A549 (cell line): ENCODE measurements around the gene ODF4. TPM values are rescaled to one million over a fixed set of nuclear protein-coding genes. Genes with fewer than 3 reads are reported as not detected.

Experiments used
- ATAC-seq, 2 experiments: fragments of 200-7000 bp in 1 of 2; fragments of >200 bp in 1 of 2; cut with Nextera tagmentation in 1 of 2; cut with Tn5 transposase in 1 of 2; 3 replicates each; pipeline versions ENCODE4 v1.8.0 to v1.9.1; 2018 to 2020; ENCODE audit warnings: mild to moderate bottlenecking in 1 of 2, moderate library complexity in 1 of 2
- CTCF ChIA-PET: fragments of 300-600 bp; sonication (Branson Sonifier 250); formaldehyde crosslinking; extraction: SDS; loops from one replicate; lab custom pipeline; 2021; ENCODE audit warnings: antibody characterized with exemption, inconsistent platforms; lab: Yijun Ruan, JAX
- POLR2A ChIA-PET: fragments of 350-600 bp; formaldehyde crosslinking; extraction: SDS; loops from one replicate; lab custom pipeline; 2021; ENCODE audit warnings: antibody characterized with exemption, inconsistent platforms; lab: Yijun Ruan, JAX
- DNase-seq, 2 experiments: peaks; one replicate each; pipeline versions ENCODE4 v3.0.0 to v3.0.0-alpha.2; 2011 to 2016; ENCODE audit warnings: low read depth in 1 of 2, low spot score in 1 of 2
- FAIRE-seq: peaks from 2 replicates; lab custom pipeline; 2011; peaks lifted over from hg19 to GRCh38; lab: Jason Lieb, UNC
- H3K27ac ChIP-seq, 2 experiments: fragments of >200 bp; sonication (Bioruptor Twin); formaldehyde crosslinking; 3 replicates each; pipeline ENCODE4 v1.5.1; 2016 to 2017
- H3K4me1 ChIP-seq: fragments of >200 bp; sonication (Bioruptor Twin); formaldehyde crosslinking; 3 replicates; pipeline ENCODE4 v1.6.1; 2016
- H3K4me2 ChIP-seq: fragments of >200 bp; sonication (Bioruptor Twin); formaldehyde crosslinking; 3 replicates; pipeline ENCODE4 v1.6.1; 2016
- H3K4me3 ChIP-seq: fragments of >200 bp; sonication (Bioruptor Twin); formaldehyde crosslinking; 3 replicates; pipeline ENCODE4 v1.5.1; 2016
- H3K9me3 ChIP-seq: fragments of >200 bp; sonication (Bioruptor Twin); formaldehyde crosslinking; 3 replicates; pipeline ENCODE4 v1.6.1; 2016
- CEBPB ChIP-seq, 2 experiments: fragments of >200 bp in 1 of 2; sonication (Bioruptor Twin) in 1 of 2; formaldehyde crosslinking in 1 of 2; IDR thresholded peaks; 2 replicates each; pipeline ENCODE4 v1.6.1; 2012 to 2016
- EP300 ChIP-seq, 2 experiments: fragments of >200 bp; sonication (Bioruptor Twin); formaldehyde crosslinking; IDR thresholded peaks; 2 replicates in 1 of 2; 3 replicates in 1 of 2; pipeline ENCODE4 v1.6.1; 2016 to 2017
- HEYL ChIP-seq: fragments of 250-450 bp; sonication (Bioruptor Pico); IDR thresholded peaks from 2 replicates; pipeline ENCODE4 v1.8.0; 2021; ENCODE audit warnings: mild to moderate bottlenecking, moderate library complexity
- HOXB13 ChIP-seq: fragments of 250-450 bp; sonication (Bioruptor Pico); IDR thresholded peaks from 2 replicates; pipeline ENCODE4 v1.5.0; 2020; ENCODE audit warnings: low read depth, mild to moderate bottlenecking, moderate library complexity
- KDM5A ChIP-seq: fragments of 200-600 bp; sonication (generic); IDR thresholded peaks from 2 replicates; pipeline ENCODE4 v1.6.1; 2016; ENCODE audit warnings: antibody characterized with exemption, mild to moderate bottlenecking
- MAFK ChIP-seq: fragments of 450-650 bp; IDR thresholded peaks from 2 replicates; pipeline ENCODE4 v1.6.1; 2014; ENCODE audit not compliant: partially characterized antibody
- MAZ ChIP-seq: fragments of 150-350 bp; IDR thresholded peaks from 2 replicates; pipeline ENCODE4 v1.6.1; 2014; ENCODE audit warnings: antibody characterized with exemption, low read depth, low read length, borderline replicate concordance
- NPAS2 ChIP-seq: fragments of 250-450 bp; sonication (Bioruptor Pico); IDR thresholded peaks from 2 replicates; pipeline ENCODE4 v1.8.0; 2022; ENCODE audit warnings: mild to moderate bottlenecking, moderate library complexity, borderline replicate concordance
- NR3C1 ChIP-seq: fragments of >200 bp; sonication (Bioruptor Twin); formaldehyde crosslinking; IDR thresholded peaks from 3 replicates; pipeline ENCODE4 v1.6.1; 2017
- PHF8 ChIP-seq: fragments of 200-600 bp; sonication (generic); IDR thresholded peaks from 2 replicates; pipeline ENCODE4 v1.6.1; 2016; ENCODE audit warnings: low read depth, mild to moderate bottlenecking, antibody characterized with exemption, moderate library complexity, borderline replicate concordance
- POLR2A ChIP-seq: IDR thresholded peaks from 2 replicates; pipeline ENCODE4 v1.6.1; 2012; ENCODE audit warnings: mild to moderate bottlenecking, low read length
- POLR2AphosphoS2 ChIP-seq: conservative IDR thresholded peaks from 2 replicates; pipeline ENCODE4 v1.6.1; 2012; ENCODE audit warnings: low read length, improper control_type of control experiment, inconsistent platforms
- RCOR1 ChIP-seq: fragments of 150-350 bp; IDR thresholded peaks from 2 replicates; pipeline ENCODE4 v1.6.1; 2014; ENCODE audit warnings: antibody characterized with exemption, low read length, low read depth
- RNF2 ChIP-seq: fragments of 200-600 bp; sonication (generic); IDR thresholded peaks from 2 replicates; pipeline ENCODE4 v1.6.1; 2016; ENCODE audit warnings: low read depth, mild to moderate bottlenecking, antibody characterized with exemption, moderate library complexity, borderline replicate concordance
- SREBF2 ChIP-seq: fragments of 450-650 bp; IDR thresholded peaks from 2 replicates; pipeline ENCODE4 v1.6.1; 2014; ENCODE audit warnings: mild to moderate bottlenecking, moderate library complexity
- TFCP2L1 ChIP-seq: fragments of 250-450 bp; sonication (Bioruptor Pico); IDR thresholded peaks from 2 replicates; pipeline ENCODE4 v1.5.0; 2021; ENCODE audit warnings: mild to moderate bottlenecking
- WGBS: methylation state at CpG from one replicate; pipeline ENCODE4 v1.1.6; 2017; ENCODE audit errors: missing lambda C conversion rate; 5-methylcytosine and 5-hydroxymethylcytosine counted together
- polyA plus RNA-seq, 4 experiments: library from polyadenylated mRNA; depleted of rRNA in 3 of 4; stranded (reverse); fragments of >200 nt; fragmentation: RNase III in 1 of 4; extraction: RNeasy Plus Mini Kit Qiagen cat#74134 plus additional on column Dnase treatment in 1 of 4; gene quantifications; 2 replicates in 3 of 4; 3 replicates in 1 of 4; pipeline ENCODE4 v1.2.3, GENCODE V29; 2011 to 2017
- TF ChIP-seq, protein P1 (sequence below): fragments of 250-450 bp; sonication (Bioruptor Pico); IDR thresholded peaks from 2 replicates; pipeline ENCODE4 v1.5.0; 2020; ENCODE audit warnings: low read depth, mild to moderate bottlenecking, moderate library complexity
- TF ChIP-seq, protein P2 (sequence below): IDR thresholded peaks from 2 replicates; pipeline ENCODE4 v1.6.1; 2012; ENCODE audit warnings: low read depth, borderline replicate concordance
- TF ChIP-seq, protein P3 (sequence below): fragments of 250-450 bp; sonication (Bioruptor Pico); IDR thresholded peaks from 2 replicates; pipeline ENCODE4 v1.5.0; 2021; ENCODE audit warnings: mild to moderate bottlenecking, moderate library complexity, borderline replicate concordance
- TF ChIP-seq, protein P4 (sequence below): fragments of >200 bp; sonication (Bioruptor Twin); formaldehyde crosslinking; IDR thresholded peaks from 3 replicates; pipeline ENCODE4 v1.5.1; 2016
- TF ChIP-seq, protein P5 (sequence below): IDR thresholded peaks from 2 replicates; pipeline ENCODE4 v1.6.1; 2012
- TF ChIP-seq, protein P6 (sequence below): IDR thresholded peaks from 2 replicates; pipeline ENCODE4 v1.6.1; 2012

ODF4 gene
- polyA plus RNA-seq, 2 of the 4 experiments (the other 2 are of a cell fraction): not detected

DNA sequence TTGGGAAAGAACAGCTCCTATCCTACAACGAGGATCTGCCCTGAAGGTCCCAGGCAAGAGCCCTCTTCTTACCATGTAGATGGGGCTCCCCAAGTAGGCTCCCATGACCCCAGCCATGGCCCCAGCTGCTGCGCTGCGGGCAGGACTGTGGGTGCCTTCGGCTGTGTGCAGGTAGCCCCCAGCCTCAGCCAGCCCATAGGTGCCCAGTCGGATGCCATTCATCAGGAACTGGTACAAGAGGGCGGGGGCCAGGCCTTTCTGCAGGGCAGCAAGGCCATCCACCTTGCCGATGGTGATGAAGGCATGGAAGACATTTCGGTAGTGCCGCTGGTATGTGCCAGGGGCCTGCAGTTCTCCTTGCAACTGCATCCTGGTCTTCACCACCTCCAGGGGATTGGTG lies 45.3 kb upstream of the ODF4 start:
- DNase-seq (no peak), ATAC-seq (no peak), FAIRE-seq (no peak)
- peaks cover 5% of the 10 kb centered on the region; the same call in 1 of the 3 replicates for H3K9me3 ChIP-seq
- TF ChIP-seq CEBPB (IDR thresholded peaks at IDR 0.05): no peak
- TF ChIP-seq, protein P1, sequence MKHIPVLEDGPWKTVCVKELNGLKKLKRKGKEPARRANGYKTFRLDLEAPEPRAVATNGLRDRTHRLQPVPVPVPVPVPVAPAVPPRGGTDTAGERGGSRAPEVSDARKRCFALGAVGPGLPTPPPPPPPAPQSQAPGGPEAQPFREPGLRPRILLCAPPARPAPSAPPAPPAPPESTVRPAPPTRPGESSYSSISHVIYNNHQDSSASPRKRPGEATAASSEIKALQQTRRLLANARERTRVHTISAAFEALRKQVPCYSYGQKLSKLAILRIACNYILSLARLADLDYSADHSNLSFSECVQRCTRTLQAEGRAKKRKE: no peak
- no peak for TF ChIP-seq KDM5A
- no peak for TF ChIP-seq NR3C1
- CTCF ChIA-PET: interaction anchor here (1.1 to 3.1 kb wide), 5 partner anchors 10 to 72 kb away, joined by 3 to 12 read pairs (median 7); no protein-coding TSS in a partner anchor
- H3K4me3 ChIP-seq: peak overlapping the region; percentile 48; the same call in 2 of the 3 replicates
- WGBS: 84% methylated on average over 9 of the region's 9 CpGs
- POLR2A ChIA-PET: interaction anchor here (1.1 to 2.2 kb wide), 5 partner anchors 22 to 174 kb away, joined by 4 to 70 read pairs (median 7); partner anchors contain the start of genes CTC1 and PFAS
- peak overlapping the region; percentile 89 to 93; a peak in 5 of 6 replicates for H3K27ac ChIP-seq
- peaks cover 21% of the 10 kb centered on the region for H3K4me1 ChIP-seq
- peak overlapping the region; percentile 84 for H3K4me2 ChIP-seq

DNA sequence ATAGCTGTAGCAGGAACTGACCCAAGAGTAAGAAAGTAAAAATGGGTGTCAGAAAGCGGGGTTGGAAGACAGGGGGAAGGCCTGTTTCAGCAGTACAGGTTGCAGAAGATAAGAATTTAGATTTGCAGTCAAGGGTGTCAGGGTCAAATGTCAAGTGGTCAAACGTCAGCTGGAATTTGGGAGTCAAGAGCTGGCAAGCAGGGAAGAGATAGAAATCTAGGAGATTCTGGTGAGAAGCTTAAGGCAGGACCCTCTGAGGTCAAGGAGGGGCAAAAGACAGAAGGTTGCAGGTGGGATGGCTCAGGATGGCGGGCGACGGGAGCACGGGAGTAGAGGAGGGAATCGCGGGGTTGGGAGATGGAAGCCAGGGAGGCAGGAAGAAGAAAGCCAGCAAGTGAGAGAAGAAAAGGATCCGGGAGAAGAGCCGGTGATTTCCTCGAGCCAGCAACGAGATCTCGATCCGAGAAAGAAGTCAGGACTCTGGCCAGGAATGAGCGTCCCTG lies 44.8 kb upstream of the ODF4 start:
- H3K27ac ChIP-seq: peak overlapping the region; percentile 89 to 93
- TF ChIP-seq, protein P2, sequence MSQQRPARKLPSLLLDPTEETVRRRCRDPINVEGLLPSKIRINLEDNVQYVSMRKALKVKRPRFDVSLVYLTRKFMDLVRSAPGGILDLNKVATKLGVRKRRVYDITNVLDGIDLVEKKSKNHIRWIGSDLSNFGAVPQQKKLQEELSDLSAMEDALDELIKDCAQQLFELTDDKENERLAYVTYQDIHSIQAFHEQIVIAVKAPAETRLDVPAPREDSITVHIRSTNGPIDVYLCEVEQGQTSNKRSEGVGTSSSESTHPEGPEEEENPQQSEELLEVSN: no peak
- no peak for TF ChIP-seq CEBPB (IDR thresholded peaks at IDR 0.05)
- no peak for TF ChIP-seq POLR2A
- no peak for TF ChIP-seq HOXB13 (CRISPR knock-in tag)
- TF ChIP-seq MAZ: no peak
- TF ChIP-seq MAFK: no peak
- ChIA-PET CTCF (interaction anchor here (0.7 to 3.1 kb wide), 7 partner anchors 9 to 139 kb away, joined by 3 to 12 read pairs (median 3); no protein-coding TSS in a partner anchor), POLR2A (interaction anchor here (0.7 to 2.2 kb wide), 31 partner anchors 11 to 336 kb away, joined by 3 to 70 read pairs (median 4); partner anchors contain the start of genes AURKB, BORCS6, CTC1 and HES7)
- 12% methylated on average over 15 of the region's 15 CpGs for WGBS
- peaks cover 5% of the 10 kb centered on the region; the same call in 1 of the 3 replicates for H3K9me3 ChIP-seq
- no peak for FAIRE-seq
- H3K4me2 ChIP-seq: peak overlapping the region; percentile 84
- peak; percentile 48 for ATAC-seq
- DNase-seq: no peak
- peaks cover 16% of the 10 kb centered on the region for H3K4me1 ChIP-seq
- H3K4me3 ChIP-seq: peak overlapping the region; percentile 48

DNA sequence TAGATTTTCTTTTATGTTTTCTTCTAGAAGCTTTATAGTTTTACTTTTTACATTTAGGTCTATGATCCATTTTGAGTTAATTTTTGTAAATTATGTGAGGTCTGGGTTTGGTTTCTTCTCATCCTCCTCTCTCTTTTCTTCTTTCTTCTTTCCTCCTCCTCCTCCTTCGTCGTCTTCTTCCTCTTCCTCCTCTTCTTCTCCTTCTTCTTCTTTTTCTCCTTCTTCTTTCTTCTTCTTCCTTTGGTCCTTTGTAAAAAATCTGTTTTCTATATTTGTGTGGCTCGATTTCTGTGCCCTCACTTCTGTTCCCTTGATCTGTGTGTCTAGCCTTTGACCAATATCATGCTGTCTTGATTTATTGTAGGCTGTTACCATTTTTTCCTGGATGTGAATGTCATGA lies 39.4 kb upstream of the ODF4 start:
- TF ChIP-seq TFCP2L1 (CRISPR knock-in tag) (no peak), POLR2AphosphoS2 (no peak), HEYL (no peak), RNF2 (no peak), CEBPB (IDR thresholded peaks at IDR 0.05) (no peak), RCOR1 (no peak), SREBF2 (no peak), PHF8 (no peak), NPAS2 (CRISPR knock-in tag) (no peak), EP300 (IDR thresholded peaks at IDR 0.05) (no peak)
- TF ChIP-seq, protein P3, sequence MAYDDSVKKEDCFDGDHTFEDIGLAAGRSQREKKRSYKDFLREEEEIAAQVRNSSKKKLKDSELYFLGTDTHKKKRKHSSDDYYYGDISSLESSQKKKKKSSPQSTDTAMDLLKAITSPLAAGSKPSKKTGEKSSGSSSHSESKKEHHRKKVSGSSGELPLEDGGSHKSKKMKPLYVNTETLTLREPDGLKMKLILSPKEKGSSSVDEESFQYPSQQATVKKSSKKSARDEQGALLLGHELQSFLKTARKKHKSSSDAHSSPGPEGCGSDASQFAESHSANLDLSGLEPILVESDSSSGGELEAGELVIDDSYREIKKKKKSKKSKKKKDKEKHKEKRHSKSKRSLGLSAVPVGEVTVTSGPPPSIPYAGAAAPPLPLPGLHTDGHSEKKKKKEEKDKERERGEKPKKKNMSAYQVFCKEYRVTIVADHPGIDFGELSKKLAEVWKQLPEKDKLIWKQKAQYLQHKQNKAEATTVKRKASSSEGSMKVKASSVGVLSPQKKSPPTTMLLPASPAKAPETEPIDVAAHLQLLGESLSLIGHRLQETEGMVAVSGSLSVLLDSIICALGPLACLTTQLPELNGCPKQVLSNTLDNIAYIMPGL (CRISPR knock-in tag): no peak
- TF ChIP-seq, protein P4, sequence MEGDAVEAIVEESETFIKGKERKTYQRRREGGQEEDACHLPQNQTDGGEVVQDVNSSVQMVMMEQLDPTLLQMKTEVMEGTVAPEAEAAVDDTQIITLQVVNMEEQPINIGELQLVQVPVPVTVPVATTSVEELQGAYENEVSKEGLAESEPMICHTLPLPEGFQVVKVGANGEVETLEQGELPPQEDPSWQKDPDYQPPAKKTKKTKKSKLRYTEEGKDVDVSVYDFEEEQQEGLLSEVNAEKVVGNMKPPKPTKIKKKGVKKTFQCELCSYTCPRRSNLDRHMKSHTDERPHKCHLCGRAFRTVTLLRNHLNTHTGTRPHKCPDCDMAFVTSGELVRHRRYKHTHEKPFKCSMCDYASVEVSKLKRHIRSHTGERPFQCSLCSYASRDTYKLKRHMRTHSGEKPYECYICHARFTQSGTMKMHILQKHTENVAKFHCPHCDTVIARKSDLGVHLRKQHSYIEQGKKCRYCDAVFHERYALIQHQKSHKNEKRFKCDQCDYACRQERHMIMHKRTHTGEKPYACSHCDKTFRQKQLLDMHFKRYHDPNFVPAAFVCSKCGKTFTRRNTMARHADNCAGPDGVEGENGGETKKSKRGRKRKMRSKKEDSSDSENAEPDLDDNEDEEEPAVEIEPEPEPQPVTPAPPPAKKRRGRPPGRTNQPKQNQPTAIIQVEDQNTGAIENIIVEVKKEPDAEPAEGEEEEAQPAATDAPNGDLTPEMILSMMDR: no peak
- TF ChIP-seq, protein P5, sequence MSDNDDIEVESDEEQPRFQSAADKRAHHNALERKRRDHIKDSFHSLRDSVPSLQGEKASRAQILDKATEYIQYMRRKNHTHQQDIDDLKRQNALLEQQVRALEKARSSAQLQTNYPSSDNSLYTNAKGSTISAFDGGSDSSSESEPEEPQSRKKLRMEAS: no peak
- TF ChIP-seq, protein P6, sequence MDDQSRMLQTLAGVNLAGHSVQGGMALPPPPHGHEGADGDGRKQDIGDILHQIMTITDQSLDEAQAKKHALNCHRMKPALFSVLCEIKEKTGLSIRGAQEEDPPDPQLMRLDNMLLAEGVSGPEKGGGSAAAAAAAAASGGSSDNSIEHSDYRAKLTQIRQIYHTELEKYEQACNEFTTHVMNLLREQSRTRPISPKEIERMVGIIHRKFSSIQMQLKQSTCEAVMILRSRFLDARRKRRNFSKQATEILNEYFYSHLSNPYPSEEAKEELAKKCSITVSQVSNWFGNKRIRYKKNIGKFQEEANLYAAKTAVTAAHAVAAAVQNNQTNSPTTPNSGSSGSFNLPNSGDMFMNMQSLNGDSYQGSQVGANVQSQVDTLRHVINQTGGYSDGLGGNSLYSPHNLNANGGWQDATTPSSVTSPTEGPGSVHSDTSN: no peak
- TF ChIP-seq, all 56 proteins: peak for 0
- DNase-seq: no peak
- FAIRE-seq: no peak
- Histone ChIP-seq H3K4me1 (no peaks in the 10 kb centered on the region), H3K9me3 (peaks cover 5% of the 10 kb centered on the region; the same call in 1 of the 3 replicates), H3K4me3 (no peak overlapping the region), H3K4me2 (peak overlapping the region; percentile 12; the same call in 1 of the 3 replicates), H3K27ac (0 out of 6 replicates have a peak overlapping the region, but pooled peaks of 1 of the 2 experiments have one; percentile 18)
- POLR2A ChIA-PET: interaction anchor here (0.8 to 1.4 kb wide), 3 partner anchors 53 to 127 kb away, joined by 3 to 8 read pairs (median 3); partner anchors contain the start of genes CTC1 and KRABD2
- ATAC-seq: peak; percentile 2 to 30; a peak in 4 of 6 replicates
- 57% methylated on average over 3 of the region's 3 CpGs for WGBS
- CTCF ChIA-PET: interaction anchor here (0.6 to 3.6 kb wide), 29 partner anchors 8 to 242 kb away, joined by 3 to 39 read pairs (median 5); partner anchors contain the start of gene CTC1
